ENCODE data around the gene MYO5A. TPM values are rescaled to one million over a fixed set of nuclear protein-coding genes. Genes with fewer than 3 reads are reported as not detected.

Gene MYO5A
- total RNA-seq, 1 experiment from 2014 or later: 21.8 TPM

GRCh38 chr15:52417957-52418356 is 110.7 kb downstream of the MYO5A start:
- Histone ChIP-seq H2AFZ (ENCODE audit: low read length) (no peak overlapping the region), H2BK120ac (ENCODE audit: low read depth, low read length, poor library complexity, severe bottlenecking) (no peak overlapping the region), H3K4me2 (ENCODE audit: insufficient read depth, insufficient read length, low read length) (no peak overlapping the region), H2BK12ac (ENCODE audit: insufficient read length, low read depth, low read length) (no peak overlapping the region), H3K79me1 (ENCODE audit: insufficient read depth, low read depth, low read length, poor library complexity, severe bottlenecking) (no peaks in the 10 kb centered on the region), H3K56ac (ENCODE audit: insufficient read length, low read depth, low read length) (no peak overlapping the region), H3K27me3 (ENCODE audit: insufficient read depth, low read length) (no peaks in the 10 kb centered on the region), H3K27ac (ENCODE audit: insufficient read length, low read depth, low read length) (no peak overlapping the region), H3K14ac (ENCODE audit: insufficient read depth, low read length) (no peak overlapping the region), H3K4me1 (ENCODE audit: insufficient read depth, low read length) (peaks cover 2% of the 10 kb centered on the region; the same call in 1 of the 2 replicates), H3K23ac (ENCODE audit: insufficient read length, low read depth, low read length) (no peak overlapping the region), H3K4ac (ENCODE audit: low read depth, low read length) (no peak overlapping the region), H4K5ac (ENCODE audit: insufficient read length, low read depth, low read length) (no peak overlapping the region), H2AK5ac (ENCODE audit: insufficient read length, low read length) (no peak overlapping the region), H3K23me2 (ENCODE audit: insufficient read length, low read depth, low read length, poor library complexity, severe bottlenecking) (no peaks in the 10 kb centered on the region), H3T11ph (ENCODE audit: low read length) (no peak overlapping the region), H2BK15ac (ENCODE audit: low read depth, low read length) (no peak overlapping the region), H2BK5ac (ENCODE audit: insufficient read length, low read length) (no peak overlapping the region), H3K9ac (ENCODE audit: extremely low read depth, insufficient read length, low read length) (no peak overlapping the region), H4K91ac (ENCODE audit: insufficient read length, low read depth, low read length) (no peak overlapping the region), H4K8ac (replicated peaks; ENCODE audit: insufficient read length, low read depth, low read length) (no peak overlapping the region), H3K9me3 (ENCODE audit: control insufficient read depth, low read depth, low read length) (no peaks in the 10 kb centered on the region), H3K79me2 (ENCODE audit: insufficient read depth, low read length) (no peaks in the 10 kb centered on the region), H4K20me1 (ENCODE audit: control insufficient read depth, insufficient read depth, insufficient read length) (peaks cover 2% of the 10 kb centered on the region), H3K18ac (ENCODE audit: insufficient read length, low read depth, low read length) (no peak overlapping the region), H2BK20ac (ENCODE audit: low read depth, low read length, poor library complexity, severe bottlenecking) (no peak overlapping the region)
- WGBS (ENCODE audit: extremely low coverage, insufficient read length, low lambda C conversion rate): no CpG with 5 or more reads among the region's 2 CpGs
- Mint-ChIP-seq H3K4me3 (no peak overlapping the region), H3K9me3 (no peaks in the 10 kb centered on the region), H3K4me1 (peaks cover 5 to 7% of the 10 kb centered on the region in 2 experiments), H3K27ac (no peak overlapping the region), H3K36me3 (ENCODE audit: insufficient read depth in 1 of 3, low read depth in 3 of 3) (no peaks in the 10 kb centered on the region), H3K27me3 (ENCODE audit: low read depth) (no peaks in the 10 kb centered on the region)
- no peak for TF ChIP-seq CTCF (conservative IDR thresholded peaks at IDR 0.05)
- DNase-seq: no peak
